ENCODE data around the gene ORM1. TPM values are rescaled to one million over a fixed set of nuclear protein-coding genes. Genes with fewer than 3 reads are reported as not detected.

The ORM1 gene
- total RNA-seq, 3 donors from 2014 or later = 8.3 TPM; not detected in 2

GRCh38 chr9:114341991-114342390, 19.1 kb downstream of the ORM1 start:
- peaks cover 17% of the 10 kb centered on the region for H3K36me3 ChIP-seq
- H3K4me1 ChIP-seq = no peaks in the 10 kb centered on the region
- TF ChIP-seq CTCF (IDR thresholded peaks at IDR 0.05) (no peak), POLR2A (IDR thresholded peaks at IDR 0.05) (no peak), POLR2AphosphoS5 (IDR thresholded peaks at IDR 0.05) (no peak)
- intact Hi-C loops (cut with DNase I; ENCODE audit: low total_unique reads) = loop anchor here (2.0 kb wide), 1 partner anchor 63 kb away; no protein-coding TSS in a partner anchor
- no peak for DNase-seq (ENCODE audit: low spot score in 2 of 2)
- no peak overlapping the region for H3K27ac ChIP-seq
- no peaks in the 10 kb centered on the region for H3K9me3 ChIP-seq
- H3K27me3 ChIP-seq = no peaks in the 10 kb centered on the region
- H3K4me3 ChIP-seq = no peak overlapping the region

GRCh38 chr9:114342755-114343440, 20.0 kb downstream of the ORM1 start:
- Histone ChIP-seq H3K4me1 (no peaks in the 10 kb centered on the region), H3K4me3 (no peak overlapping the region), H3K36me3 (peaks cover 17% of the 10 kb centered on the region), H3K9me3 (no peaks in the 10 kb centered on the region), H3K27ac (no peak overlapping the region), H3K27me3 (no peaks in the 10 kb centered on the region)
- DNase-seq (ENCODE audit: low spot score in 2 of 2) = no peak
- intact Hi-C loops (cut with DNase I; ENCODE audit: low total_unique reads) = loop anchor here (2.0 kb wide), 1 partner anchor 62 kb away; no protein-coding TSS in a partner anchor
- TF ChIP-seq POLR2A (IDR thresholded peaks at IDR 0.05) (no peak), CTCF (IDR thresholded peaks at IDR 0.05) (no peak), POLR2AphosphoS5 (IDR thresholded peaks at IDR 0.05) (no peak)

GRCh38 chr9:114343471-114344187, 20.7 kb downstream of the ORM1 start:
- intact Hi-C loops (cut with DNase I; ENCODE audit: low total_unique reads) = loop anchor here (2.0 kb wide), 1 partner anchor 61 kb away; no protein-coding TSS in a partner anchor
- Histone ChIP-seq H3K9me3 (no peaks in the 10 kb centered on the region), H3K36me3 (peaks cover 17% of the 10 kb centered on the region), H3K27me3 (no peaks in the 10 kb centered on the region), H3K4me3 (no peak overlapping the region), H3K27ac (no peak overlapping the region), H3K4me1 (no peaks in the 10 kb centered on the region)
- TF ChIP-seq CTCF (IDR thresholded peaks at IDR 0.05) (no peak), POLR2A (IDR thresholded peaks at IDR 0.05) (no peak), POLR2AphosphoS5 (IDR thresholded peaks at IDR 0.05) (no peak)
- DNase-seq (ENCODE audit: low spot score in 2 of 2) = no peak

DNA sequence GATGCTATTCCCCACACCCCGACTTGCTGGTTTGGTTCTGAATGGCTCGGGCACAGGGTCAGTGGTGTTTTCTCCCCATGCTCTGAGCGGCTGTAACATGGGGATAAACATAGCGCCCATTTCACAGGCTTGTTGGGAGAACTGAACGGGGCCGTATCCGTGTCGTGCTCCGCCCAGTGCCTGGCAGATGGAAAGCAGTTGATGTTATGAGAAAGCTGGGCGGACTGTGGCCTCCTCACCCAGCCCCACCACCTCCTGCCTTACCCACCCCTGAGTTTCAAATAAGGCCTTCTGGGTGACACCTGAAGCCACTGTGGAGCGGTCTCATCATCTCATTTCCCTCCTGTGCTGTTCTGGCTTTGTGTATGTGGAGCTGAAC, 21.3 kb downstream of the ORM1 start:
- H3K27ac ChIP-seq = no peak overlapping the region
- intact Hi-C loops (cut with DNase I; ENCODE audit: low total_unique reads) = no loop called here
- no peak overlapping the region for H3K4me3 ChIP-seq
- H3K9me3 ChIP-seq = no peaks in the 10 kb centered on the region
- no peaks in the 10 kb centered on the region for H3K27me3 ChIP-seq
- H3K4me1 ChIP-seq = no peaks in the 10 kb centered on the region
- peaks cover 17% of the 10 kb centered on the region for H3K36me3 ChIP-seq
- DNase-seq (ENCODE audit: low spot score in 2 of 2) = no peak
- TF ChIP-seq POLR2AphosphoS5 (IDR thresholded peaks at IDR 0.05) (no peak), CTCF (IDR thresholded peaks at IDR 0.05) (no peak), POLR2A (IDR thresholded peaks at IDR 0.05) (no peak)

DNA sequence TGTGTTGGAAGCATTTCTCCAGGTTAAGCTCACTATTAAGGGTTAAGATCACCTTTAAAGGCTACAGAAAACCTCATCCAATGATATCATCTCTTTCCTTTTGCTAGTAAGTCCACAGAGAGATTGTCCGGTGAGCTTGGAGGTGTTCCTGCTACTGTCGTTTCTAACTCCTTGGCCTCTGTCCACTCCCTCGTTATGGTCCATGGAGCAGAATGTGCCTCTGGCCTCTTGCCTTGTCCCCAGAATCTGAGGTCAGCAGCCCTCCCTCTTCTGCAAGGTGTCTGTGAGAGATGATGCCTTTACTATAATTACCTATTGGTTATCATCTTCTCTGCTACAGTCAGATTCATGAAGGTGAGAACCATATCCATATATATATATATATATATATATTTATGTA, 21.8 kb downstream of the ORM1 start:
- DNase-seq (ENCODE audit: low spot score in 2 of 2) = no peak
- no peaks in the 10 kb centered on the region for H3K9me3 ChIP-seq
- H3K4me3 ChIP-seq = no peak overlapping the region
- peaks cover 18% of the 10 kb centered on the region for H3K36me3 ChIP-seq
- no peaks in the 10 kb centered on the region for H3K4me1 ChIP-seq
- no peak overlapping the region for H3K27ac ChIP-seq
- TF ChIP-seq POLR2AphosphoS5 (IDR thresholded peaks at IDR 0.05) (no peak), CTCF (IDR thresholded peaks at IDR 0.05) (no peak), POLR2A (IDR thresholded peaks at IDR 0.05) (no peak)
- intact Hi-C loops (cut with DNase I; ENCODE audit: low total_unique reads) = no loop called here
- no peaks in the 10 kb centered on the region for H3K27me3 ChIP-seq
